ENCODE measurements around the gene ATOSB.

Gene ATOSB

DNA sequence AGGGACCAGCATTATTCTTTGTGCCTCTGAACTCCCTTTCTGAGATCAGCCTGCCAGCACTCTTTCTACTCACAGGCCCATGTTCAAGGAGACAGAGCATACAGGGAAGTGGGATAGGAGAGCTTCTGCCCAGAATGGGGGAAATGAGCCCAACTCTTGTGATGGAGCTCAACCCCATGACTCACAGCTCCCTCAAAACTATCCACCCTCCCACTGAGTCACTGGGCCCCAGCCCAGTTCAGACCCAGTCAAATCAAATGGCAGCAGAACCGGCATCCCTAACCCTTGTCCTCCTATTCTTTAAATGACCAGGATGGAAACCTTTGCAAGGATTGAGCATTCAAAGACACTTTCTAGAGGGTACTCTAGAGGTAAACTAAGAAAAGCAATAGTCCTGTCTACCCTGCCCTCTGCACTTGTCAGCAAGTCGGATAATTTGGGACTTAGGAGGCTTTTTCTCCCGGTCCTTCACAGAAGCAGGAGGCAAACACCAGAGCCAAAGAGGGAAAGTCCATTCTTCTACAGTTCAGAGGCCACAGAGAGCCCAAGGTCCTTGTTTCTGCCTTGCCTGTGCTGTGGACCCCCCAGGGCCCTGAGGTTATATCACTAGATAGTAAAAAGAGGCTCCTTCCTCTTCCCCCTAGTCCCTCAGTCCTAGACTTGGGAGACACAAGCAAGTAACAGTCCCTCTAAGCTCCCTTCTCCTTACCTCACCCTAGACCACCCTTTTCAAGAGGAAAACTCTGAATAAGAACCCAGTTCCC, 3.2 kb downstream of the ATOSB start:
- peak; percentile 86 for DNase-seq

DNA sequence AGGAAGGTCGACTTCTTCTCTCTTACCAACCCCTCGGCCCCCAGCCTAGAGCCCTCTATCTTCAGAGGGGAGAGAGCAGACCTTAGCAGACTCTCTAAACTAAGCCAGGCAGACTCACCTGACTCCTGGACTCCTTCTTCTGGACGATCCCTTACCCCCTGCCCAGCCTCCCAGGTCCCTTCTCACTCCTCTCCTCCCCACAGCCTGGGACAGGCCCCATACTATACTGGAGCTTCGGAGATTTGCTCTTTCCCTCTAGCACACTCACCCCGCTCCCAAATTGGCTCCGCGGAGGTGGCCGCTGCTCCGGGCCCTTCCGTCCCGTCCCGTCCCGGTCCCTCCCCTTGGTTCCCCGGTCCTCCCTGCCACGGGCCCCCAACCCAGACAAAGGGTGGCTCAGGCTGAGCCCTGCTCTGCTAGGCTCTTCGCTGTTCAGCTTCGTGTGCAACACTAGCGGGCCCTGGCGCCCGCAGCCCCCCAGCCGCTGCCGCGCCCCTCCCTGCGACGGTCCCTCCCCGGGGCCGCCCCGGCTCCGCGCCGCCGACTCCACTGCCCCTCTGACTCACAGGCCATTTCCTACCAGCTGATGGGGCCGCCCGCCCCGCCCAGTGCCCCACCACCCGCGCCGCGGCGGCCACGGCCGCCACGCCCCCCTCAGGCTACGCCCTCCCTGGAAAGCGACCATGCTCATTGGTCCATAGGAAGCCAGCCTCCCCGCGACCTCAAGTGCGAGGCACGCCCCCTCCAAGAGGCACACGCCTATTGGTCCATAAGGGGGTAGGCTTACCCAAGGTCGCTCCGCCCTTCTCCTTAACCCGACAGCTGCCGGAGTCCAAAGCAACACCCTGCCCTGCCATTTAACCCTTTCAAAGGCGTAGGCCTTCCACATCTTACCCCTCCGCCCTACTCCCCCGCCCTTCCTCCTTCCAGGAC, 4.4 kb downstream of the ATOSB start:
- DNase-seq, result peak; percentile 99

DNA sequence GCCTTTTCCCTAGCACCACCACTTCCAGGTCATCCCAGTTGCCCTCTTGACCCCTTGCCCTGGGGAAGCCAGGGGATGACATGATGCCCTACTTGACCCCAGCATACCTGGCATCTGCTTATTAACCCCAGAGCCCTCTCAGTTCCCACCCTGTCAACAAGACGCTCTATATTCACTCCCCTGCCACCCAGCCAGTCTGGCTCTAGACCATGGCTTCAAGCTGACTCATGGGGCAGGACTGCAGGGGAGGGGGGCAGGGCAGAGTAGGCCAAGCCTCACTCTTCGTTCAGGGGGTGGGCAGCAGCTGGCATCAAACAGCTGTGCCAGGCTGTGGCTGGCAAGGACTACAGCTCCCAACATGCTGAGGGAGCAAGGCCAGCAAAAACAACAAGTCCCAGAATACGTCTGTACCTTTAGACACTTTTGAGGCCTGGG, 5.3 kb downstream of the ATOSB start:
- DNase-seq, result peak; percentile 67

DNA sequence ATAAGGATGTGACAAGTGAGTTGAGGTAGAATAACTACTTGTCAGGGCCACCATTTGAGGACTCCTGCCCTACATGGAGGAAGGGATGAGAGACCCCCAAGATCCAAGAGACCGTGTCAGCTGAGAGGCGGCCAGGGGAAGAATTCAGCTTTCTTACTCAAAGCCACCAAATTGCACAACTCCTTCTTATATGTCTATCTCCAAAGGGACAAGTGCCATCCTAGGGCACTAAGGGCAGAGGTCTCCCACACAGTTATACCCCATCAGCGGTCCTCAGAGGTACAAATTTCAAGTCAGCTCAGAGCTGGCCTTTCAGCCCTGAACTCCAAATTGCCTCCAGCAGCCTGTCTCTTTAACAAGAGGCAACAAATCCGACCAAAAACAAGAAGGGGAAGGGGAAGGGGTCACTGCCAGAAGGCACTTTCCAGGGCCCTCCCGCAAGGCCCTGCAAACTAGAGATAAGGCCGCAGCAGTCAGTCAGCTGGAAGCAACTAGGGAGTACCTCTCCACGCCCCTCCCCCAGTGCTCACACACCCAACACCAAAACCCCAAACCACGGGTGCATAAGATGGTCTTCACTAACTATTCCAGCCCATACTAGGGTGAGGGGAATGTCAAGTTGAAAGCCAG, 6.6 kb downstream of the ATOSB start:
- no peak for DNase-seq

DNA sequence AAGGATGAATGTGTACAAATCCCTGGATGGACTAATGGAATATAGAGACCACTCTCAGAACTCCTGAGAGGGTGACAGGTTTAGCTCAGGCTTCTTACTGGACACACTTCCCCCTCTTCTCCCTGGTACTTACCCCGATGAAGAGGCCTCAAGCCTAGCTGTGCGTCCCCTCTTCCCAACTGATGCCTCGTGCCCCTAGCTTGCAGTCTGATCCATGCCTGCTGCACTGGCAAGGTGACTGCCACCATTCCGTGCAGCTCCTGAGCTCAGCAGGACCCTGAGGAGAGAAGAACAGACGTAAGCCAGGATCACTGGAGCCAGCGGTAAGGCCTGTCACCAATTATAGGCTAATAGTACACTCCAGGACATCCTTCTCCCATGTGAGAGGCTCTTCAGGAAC, 7.2 kb downstream of the ATOSB start:
- DNase-seq, result no peak

DNA sequence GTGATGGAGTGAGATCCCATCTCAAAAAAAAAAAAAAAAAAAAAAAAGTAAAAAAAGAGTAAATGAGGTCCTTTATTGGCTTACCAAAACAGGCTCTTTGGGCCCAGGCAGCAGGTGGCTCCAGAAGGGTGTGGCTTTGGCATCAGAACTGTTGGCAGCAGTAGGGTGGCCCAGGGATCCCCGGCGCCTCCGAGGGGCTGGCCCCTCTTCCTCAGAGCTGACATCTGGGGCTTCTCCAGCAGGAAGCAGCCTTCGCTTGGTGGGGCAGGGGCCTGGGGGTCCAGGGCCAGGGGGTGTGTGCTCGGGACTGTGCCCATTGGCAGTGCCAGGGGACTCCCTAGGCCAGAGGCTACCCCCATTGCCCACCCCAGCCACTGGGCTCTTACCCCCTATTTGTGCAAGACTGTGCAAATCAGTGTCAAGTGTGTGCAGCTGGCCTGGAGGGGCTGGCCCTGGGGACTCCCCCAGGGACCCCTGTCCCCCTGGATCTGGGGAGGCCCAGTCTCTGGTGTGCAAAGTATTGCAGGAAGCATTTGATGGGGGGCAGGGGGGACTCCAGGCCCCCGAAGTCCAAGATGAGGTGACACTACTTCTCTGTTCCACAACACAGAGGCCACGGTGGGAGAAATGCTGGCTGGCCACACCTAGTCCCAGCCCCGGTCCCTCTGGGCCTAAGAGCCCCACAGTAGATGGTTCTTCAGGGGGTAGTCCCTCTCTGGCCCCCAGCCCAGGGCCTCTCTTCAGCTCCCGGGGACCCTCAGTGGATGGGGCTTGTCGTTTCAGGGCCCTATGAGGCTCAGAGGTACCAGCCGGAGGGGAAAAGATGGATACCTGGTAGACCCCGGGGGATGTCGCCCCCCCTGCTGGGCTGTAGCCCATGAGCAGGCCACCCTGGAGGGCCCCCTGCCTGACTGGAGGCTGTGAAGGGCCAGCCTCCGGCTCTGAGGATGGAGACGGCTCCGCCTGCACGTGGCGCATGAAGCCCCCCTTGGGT, 8.1 kb downstream of the ATOSB start:
- no peak for DNase-seq

DNA sequence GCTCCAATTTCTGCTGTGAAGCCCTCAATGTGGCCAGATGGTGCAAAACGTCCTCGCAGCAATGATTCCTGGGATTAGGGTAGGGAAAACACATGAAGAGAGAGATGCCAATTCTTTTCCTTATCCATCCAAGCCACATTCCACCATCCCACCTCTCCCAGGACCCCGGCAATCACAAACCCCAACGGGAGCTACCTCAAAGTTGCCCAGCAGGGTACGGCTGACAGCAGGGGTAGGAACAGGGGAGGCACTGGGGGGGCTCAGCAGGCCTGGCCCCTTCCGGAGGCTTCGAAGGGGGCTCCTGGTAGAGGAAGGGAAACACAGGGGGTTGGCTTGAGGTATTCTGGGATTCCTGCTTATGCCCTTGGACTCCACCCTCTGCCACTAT, 9.3 kb downstream of the ATOSB start:
- no peak for DNase-seq

DNA sequence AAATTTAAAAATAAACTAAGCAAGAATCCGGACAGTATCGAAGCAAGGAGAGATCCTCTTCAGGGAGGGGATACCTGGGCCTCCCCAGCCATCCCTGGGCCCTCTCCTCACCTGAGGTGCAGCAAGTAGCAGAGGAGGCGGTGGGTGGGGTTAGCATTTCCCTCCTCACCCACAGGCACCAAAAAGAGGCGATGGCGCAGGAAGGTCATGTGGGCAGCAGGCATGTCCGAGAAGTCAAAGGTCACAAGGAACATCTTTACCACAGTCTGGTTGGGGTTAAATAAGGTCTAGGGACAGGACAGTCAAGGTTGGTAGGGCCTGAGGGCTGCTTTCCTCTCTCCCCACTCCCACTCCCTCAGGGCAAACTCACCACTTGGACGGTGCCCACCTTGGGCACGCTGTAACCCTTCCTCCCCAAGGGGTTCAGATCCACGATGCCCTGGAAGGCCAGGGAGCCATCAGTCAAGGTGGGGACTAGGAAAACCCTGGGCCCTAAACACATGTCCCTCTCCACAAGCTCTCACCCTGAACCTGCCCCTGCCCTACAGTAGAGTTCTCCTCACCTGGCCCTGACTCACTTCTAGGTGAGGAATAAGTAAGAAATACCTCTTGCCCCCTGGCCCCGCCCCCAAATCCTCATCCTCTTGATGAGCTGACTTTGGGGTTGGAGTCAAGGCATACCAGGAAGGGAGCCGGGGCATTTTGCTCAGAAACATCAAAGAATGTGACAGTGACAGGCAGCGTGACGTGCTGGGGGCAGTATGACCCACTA, 9.9 kb downstream of the ATOSB start:
- no peak for DNase-seq

DNA sequence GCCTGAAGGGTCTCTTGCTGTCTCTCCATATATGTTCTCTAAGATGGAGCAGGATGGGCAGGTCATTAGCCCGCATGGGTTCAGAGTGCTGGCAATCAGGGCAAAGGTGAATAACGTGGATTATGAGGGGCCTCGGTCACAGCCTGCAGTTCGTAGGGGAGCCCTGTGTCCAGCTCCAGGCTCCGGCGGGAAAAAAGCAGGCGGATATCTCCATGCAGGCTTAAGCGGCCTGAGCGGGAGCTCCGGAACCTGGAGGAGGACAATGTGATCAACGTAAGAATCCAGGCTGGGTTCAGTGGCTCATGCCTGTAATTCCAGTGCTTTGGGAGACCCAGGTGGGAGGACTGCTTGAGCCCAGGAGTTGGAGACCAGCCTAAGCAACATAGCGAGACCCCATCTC, 10.5 kb downstream of the ATOSB start:
- no peak for DNase-seq

DNA sequence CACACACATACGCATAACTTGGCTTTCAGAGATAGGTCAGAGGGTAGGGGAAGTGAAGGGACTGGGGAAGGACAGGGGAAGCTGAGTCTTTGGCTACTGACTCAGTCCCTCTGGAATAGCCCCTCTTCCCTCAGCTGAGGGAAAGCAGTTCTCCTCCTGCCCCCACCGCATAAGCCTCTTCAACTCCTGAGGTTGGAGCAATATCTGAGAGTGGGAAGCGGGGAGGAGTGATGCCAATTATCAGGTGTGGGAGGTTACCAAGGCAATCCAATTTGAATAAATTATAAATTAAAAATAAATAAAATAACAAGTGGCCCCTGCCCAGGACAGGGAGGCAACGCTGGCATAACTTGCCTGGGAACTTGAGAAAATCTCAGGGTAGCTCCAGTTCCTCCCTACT, 11.1 kb downstream of the ATOSB start:
- no peak for DNase-seq

DNA sequence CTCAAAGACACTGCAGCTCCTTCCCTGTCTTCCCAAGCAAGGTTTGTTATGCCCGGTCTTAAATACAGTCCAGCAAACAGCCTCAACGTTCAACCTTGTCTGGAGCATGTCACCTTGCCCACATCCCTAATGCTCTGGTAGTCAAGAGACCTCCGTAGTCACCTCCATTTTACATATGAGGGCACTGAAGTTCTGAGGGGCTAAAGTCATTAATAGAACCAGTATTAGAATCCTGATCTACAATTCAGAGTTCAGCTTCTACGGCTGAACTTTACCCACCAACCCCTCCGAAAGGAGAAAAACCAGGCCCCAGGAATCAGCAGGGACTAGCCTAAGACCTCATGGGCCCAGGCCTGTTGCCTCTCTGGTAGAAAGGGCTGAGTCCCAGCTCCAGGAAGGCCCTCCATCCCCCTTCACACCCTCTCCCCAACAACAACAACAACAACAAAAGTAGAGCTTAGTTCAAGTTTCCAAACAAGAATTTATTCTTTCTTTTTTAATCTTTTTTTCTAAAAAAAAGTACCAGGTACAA, 11.9 kb downstream of the ATOSB start:
- DNase-seq, result no peak

DNA sequence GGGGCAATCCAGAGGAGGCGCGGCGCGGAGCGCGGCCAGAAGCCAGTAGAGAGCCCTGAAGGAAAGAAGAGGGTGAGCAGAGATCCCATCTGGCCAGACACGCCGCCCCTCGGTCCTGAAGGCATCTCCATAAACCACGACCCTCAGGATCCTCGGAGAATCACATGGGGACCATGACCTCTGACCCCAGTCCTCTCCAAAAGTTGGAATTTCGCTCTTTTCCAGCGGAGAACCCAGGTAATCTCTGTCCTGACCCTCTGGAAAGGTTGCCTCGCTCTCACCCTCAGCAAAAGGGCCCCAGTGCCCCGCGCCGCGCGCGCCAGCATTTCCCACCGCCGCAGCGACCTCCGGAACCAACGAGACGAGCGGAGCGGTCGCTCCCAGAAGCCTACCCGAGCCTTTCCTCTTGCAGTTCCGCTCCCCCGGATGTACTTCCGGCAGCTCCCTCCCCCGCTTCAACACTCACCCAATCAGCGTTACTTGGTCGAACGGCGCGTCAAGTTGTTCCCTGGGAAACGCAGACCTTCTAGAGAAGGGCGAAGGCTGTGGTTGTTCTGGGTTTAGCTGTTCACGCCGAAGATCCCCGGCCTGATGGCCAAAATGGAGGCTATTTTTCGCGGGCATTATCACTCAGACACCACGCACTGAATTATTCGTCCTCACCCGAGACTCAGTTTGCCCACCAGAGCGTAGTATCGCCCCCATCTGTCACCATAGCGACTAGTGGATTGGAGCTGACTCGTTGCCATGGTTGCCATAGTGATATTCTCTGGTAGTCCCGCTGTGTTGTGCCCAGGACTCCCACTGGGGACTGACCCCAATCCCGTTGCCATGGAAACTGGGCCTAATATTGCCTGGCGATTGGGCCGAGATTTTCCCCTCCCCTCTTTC, 12.6 kb downstream of the ATOSB start, which contains the start of gene STOML2:
STOML2 (minus strand) TSS at position 363 of the 891 bp plus-strand sequence; CDS start at position 326, 37 bp downstream.
- DNase-seq, result peak; percentile 98

DNA sequence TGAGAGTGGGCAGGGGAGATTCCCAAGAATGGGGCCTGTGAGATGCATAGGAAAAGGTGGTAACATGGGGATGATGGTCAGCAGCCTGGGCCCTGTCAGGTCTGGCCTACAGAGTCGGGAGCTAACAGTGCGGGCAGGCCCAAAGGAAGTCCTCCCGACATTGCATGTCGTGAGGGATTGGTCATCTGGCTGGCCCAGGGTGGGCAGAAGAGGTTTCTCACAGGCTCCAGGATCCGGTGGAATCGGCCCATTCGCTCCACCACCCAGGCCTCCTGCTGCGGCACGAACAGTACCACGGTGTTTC, 13.2 kb downstream of the ATOSB start:
- peak; percentile 34 for DNase-seq

DNA sequence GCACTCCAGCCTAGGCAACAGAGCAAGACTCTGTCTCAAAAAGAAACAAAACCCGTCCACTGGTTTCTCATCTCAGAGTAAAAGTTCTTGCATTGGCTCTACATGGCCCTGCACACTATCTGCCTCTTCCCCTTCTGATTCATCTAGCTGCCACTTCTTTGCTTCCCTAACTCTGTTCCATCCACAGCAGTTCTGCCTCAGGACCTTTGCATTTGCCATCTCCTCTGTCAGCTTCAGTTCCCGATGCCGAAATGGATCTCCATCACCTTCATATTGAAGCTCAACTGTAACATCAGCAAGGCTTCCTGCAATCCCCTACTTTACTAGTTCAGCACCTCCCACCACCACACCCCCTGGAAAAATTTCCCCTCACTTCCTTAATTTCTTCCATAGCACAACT, 18.1 kb downstream of the ATOSB start:
- DNase-seq, result no peak

DNA sequence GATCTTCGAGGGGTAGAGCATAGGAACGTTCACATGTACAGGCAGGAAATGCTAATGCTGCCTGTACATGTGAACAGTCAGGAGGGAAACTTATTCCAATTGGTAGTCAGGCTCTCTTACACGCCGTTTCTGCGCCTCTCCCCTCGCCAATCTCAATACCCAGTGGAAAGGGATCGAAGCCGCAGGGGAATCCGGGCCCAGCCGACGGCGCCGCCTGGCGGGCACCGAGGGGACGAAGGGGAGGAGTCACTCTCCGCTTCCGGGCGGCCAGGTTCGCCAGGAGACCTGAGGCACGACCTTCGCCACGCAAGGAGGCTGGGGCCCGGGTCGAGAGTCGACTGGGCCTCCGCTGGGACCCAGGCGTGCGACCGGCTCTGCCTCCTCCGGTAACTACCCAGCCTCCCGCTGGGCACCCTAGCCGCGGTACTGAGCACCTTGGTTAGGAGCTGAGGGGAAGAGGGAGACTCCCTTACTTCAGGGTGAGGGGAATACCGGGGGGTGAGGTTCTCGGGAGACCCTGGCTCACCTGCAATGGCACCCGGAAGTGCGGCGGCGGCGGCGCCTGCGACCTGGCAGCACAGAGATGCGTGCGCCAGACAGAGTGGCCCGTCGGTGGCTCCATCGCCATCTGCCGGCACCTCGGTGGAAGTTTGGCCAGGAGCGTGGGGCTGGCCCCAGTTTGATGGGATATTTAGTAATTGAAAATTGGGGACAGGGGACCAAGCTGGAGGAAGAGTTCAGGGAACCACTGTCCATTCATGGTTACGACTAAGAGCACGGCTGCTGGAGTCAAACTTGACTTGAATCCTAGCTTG, 19.4 kb downstream of the ATOSB start, which contains the start of gene PIGO:
PIGO (minus strand) TSS at position 557 of the 815 bp plus-strand sequence. CDS start 1,026 bp downstream, outside the sequence.
- DNase-seq, result peak; percentile 83

DNA sequence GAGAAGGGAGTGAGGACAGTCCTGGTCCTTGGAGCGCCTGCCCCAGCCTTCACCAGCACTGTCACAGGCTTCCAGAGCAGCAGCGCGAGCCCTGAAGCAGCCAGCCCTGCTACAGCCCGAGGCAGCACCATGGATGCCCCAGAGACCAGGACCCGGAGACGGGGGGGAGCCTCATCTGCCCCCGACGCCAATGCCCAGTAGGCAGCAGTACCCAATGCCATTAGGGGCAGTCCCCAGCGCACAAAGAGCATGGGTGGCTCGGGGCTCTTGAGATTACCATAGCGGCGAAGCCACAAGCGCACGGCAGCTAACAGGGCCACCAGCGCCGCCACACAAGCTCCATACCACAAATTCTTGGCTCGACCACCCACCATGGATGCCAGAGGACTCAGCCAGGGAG, 24.1 kb downstream of the ATOSB start:
- no peak for DNase-seq

DNA sequence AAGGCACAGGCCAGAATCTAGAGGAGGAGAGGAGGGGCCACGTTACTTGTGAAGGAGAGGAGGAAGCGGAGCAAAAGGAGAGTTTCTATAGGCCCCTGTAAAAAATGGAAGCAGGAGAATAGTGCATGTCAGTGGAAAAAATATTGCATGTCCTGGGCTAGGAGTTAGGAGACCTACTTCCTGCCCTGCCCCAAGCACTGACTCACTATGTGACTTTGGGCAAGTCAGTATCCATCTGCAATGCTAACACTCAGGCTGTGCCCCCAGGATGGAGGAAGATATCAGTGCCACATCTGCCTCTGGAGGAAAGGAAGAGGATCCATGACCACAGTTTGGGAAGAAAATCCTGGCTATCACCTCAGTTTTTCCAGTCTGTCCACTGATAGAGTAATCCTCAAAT, 26.2 kb downstream of the ATOSB start:
- DNase-seq, result no peak

DNA sequence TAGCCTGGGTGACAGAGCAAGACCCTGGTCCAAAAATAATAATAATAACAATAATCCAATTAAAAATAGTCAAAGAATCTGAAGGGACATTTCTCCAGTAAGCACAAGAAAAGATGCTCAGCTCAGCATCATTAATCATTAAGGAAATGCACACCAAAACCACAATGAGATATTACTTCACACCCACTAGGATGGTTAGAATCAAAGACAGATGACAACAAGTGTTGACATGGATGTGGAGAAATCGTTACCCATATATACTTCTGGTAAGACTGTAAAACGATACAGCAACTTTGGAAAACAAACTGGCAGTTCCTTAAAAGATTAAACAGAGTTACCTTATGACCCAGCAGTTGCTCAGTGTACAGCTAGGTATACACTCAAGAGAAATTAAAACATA, 30.6 kb downstream of the ATOSB start:
- DNase-seq, result no peak

All from EL (cell line).